Peyer's patch (tissue), 4 donors: ENCODE results near the gene PYGO1. TPM values are rescaled to one million over a fixed set of nuclear protein-coding genes. Genes with fewer than 3 reads are reported as not detected.

ENCODE experiments used
- DNase-seq, 3 donors: peaks; one replicate each; pipeline ENCODE4 v3.0.0-alpha.2; 2017 to 2019
- H3K27ac ChIP-seq, 4 donors: fragments of 200-600 bp; sonication (generic); one replicate each; pipeline ENCODE4 v1.5.1; 2016 to 2019
- H3K27me3 ChIP-seq, 2 donors: fragments of 200-600 bp; sonication (generic); one replicate each; pipeline ENCODE4 v1.5.1; 2019
- H3K36me3 ChIP-seq, 3 donors: fragments of 200-600 bp; sonication (generic); one replicate each; pipeline ENCODE4 v1.5.1; 2016 to 2019
- H3K4me1 ChIP-seq, 4 donors: fragments of 200-600 bp; sonication (generic); one replicate each; pipeline ENCODE4 v1.5.1; 2016 to 2019
- H3K4me3 ChIP-seq, 4 donors: fragments of 200-600 bp; sonication (generic); 1 replicate in 3 of 4; 2 replicates in 1 of 4; pipeline ENCODE4 v1.5.1; 2016 to 2019; ENCODE audit warnings: mild to moderate bottlenecking in 1 of 4
- H3K9me3 ChIP-seq, 4 donors: fragments of 200-600 bp; sonication (generic); one replicate each; pipeline ENCODE4 v1.5.1; 2016 to 2019; ENCODE audit warnings: mild to moderate bottlenecking in 1 of 4
- POLR2A ChIP-seq, 2 donors: fragments of 450-650 bp; IDR thresholded peaks; one replicate each; pipeline ENCODE4 v1.5.1; 2017; ENCODE audit warnings: antibody characterized with exemption in 2 of 2, mild to moderate bottlenecking in 2 of 2, moderate library complexity in 2 of 2
- total RNA-seq, 4 donors: library from RNA; depleted of rRNA; stranded (reverse); fragments of >200 nt; gene quantifications; one replicate each; pipeline ENCODE4 v1.1.0, GENCODE V29; 2016
- TF ChIP-seq, protein P1 (sequence below), 6 experiments: fragments of 450-650 bp in 4 of 6; fragments of 200-600 bp in 2 of 6; sonication (generic) in 1 of 6; IDR thresholded peaks; one replicate each; pipeline ENCODE4 v1.5.1; 2017 to 2019; ENCODE audit warnings: antibody characterized with exemption in 6 of 6, mild to moderate bottlenecking in 3 of 6, moderate library complexity in 1 of 6

PYGO1 gene
- total RNA-seq, 4 donors from 2014 or later = 0.35 to 2.5 (median 0.76) TPM

- TF ChIP-seq, protein P1, sequence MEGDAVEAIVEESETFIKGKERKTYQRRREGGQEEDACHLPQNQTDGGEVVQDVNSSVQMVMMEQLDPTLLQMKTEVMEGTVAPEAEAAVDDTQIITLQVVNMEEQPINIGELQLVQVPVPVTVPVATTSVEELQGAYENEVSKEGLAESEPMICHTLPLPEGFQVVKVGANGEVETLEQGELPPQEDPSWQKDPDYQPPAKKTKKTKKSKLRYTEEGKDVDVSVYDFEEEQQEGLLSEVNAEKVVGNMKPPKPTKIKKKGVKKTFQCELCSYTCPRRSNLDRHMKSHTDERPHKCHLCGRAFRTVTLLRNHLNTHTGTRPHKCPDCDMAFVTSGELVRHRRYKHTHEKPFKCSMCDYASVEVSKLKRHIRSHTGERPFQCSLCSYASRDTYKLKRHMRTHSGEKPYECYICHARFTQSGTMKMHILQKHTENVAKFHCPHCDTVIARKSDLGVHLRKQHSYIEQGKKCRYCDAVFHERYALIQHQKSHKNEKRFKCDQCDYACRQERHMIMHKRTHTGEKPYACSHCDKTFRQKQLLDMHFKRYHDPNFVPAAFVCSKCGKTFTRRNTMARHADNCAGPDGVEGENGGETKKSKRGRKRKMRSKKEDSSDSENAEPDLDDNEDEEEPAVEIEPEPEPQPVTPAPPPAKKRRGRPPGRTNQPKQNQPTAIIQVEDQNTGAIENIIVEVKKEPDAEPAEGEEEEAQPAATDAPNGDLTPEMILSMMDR (IDR thresholded peaks at IDR 0.05) = no peak
- no peak for TF ChIP-seq POLR2A (IDR thresholded peaks at IDR 0.05)
- Histone ChIP-seq H3K27me3 (no peaks in the 10 kb centered on the region), H3K27ac (no peak overlapping the region), H3K9me3 (no peaks in the 10 kb centered on the region), H3K36me3 (no peaks in the 10 kb centered on the region), H3K4me3 (no peak overlapping the region), H3K4me1 (no peaks in the 10 kb centered on the region)
- no peak for DNase-seq
Measured at GRCh38 chr15:55564347-55565145, 23.6 kb downstream of the PYGO1 start.

DNA sequence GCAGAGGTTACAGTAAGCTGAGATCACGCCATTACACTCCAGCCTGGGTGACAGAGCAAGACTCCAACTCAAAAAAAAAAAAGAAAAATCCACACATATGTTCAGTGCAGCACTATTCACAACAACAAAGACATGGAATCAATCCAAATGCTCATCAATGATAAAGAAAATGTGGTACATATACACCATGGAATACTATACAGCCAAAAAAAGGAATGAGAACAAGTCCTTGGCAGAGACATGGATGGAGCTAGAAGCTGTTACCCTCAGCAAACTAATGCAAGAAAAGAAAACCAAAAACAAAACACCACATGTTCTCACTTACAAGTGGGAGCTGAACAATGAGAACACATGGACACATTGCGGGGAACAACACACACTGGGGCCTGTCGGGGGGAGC is 25.5 kb downstream of the PYGO1 start:
- H3K9me3 ChIP-seq = no peaks in the 10 kb centered on the region
- H3K27ac ChIP-seq = no peak overlapping the region
- no peak for DNase-seq
- no peaks in the 10 kb centered on the region for H3K4me1 ChIP-seq
- no peaks in the 10 kb centered on the region for H3K36me3 ChIP-seq
- no peak overlapping the region for H3K4me3 ChIP-seq
- no peaks in the 10 kb centered on the region for H3K27me3 ChIP-seq
- TF ChIP-seq, protein P1 (IDR thresholded peaks at IDR 0.05) = no peak
- no peak for TF ChIP-seq POLR2A (IDR thresholded peaks at IDR 0.05)

- no peaks in the 10 kb centered on the region for H3K36me3 ChIP-seq
- H3K27me3 ChIP-seq = no peaks in the 10 kb centered on the region
- TF ChIP-seq, protein P1 (IDR thresholded peaks at IDR 0.05) = no peak
- no peak for TF ChIP-seq POLR2A (IDR thresholded peaks at IDR 0.05)
- no peaks in the 10 kb centered on the region for H3K9me3 ChIP-seq
- H3K4me3 ChIP-seq = no peak overlapping the region
- no peak overlapping the region for H3K27ac ChIP-seq
- no peaks in the 10 kb centered on the region for H3K4me1 ChIP-seq
- DNase-seq = no peak
Measured at GRCh38 chr15:55555089-55555488, 33.1 kb downstream of the PYGO1 start.

DNA sequence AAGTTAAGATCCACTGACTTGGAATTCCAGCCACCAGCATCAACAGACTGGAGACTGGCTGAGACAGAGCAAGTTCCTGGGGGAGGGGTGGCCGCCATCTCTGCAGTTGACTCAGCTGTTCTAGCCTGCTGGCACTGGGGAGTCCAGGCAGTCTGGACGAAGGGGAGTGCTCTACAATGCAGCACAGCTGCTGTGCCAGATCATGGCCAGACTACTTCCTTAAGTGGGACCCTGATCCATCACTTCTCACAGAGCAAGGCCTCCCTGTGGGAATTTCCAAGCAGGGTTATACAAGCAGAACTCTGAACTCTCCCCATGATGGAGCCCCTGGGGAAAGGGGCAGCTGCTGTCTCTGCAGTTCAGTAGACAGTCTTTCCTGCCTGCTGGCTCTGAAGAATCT is 35.2 kb downstream of the PYGO1 start:
- DNase-seq = no peak
- H3K27me3 ChIP-seq = no peaks in the 10 kb centered on the region
- no peak overlapping the region for H3K4me3 ChIP-seq
- TF ChIP-seq POLR2A (IDR thresholded peaks at IDR 0.05) = no peak
- TF ChIP-seq, protein P1 (IDR thresholded peaks at IDR 0.05) = no peak
- H3K27ac ChIP-seq = no peak overlapping the region
- H3K4me1 ChIP-seq = no peaks in the 10 kb centered on the region
- H3K9me3 ChIP-seq = no peaks in the 10 kb centered on the region
- no peaks in the 10 kb centered on the region for H3K36me3 ChIP-seq

- no peaks in the 10 kb centered on the region for H3K36me3 ChIP-seq
- TF ChIP-seq POLR2A (IDR thresholded peaks at IDR 0.05) = no peak
- TF ChIP-seq, protein P1 (IDR thresholded peaks at IDR 0.05) = no peak
- H3K4me3 ChIP-seq = no peak overlapping the region
- no peak for DNase-seq
- no peak overlapping the region for H3K27ac ChIP-seq
- no peaks in the 10 kb centered on the region for H3K27me3 ChIP-seq
- no peaks in the 10 kb centered on the region for H3K9me3 ChIP-seq
- H3K4me1 ChIP-seq = no peaks in the 10 kb centered on the region
Measured at GRCh38 chr15:55552451-55552850, 35.7 kb downstream of the PYGO1 start.
